Breast epithelium (tissue), 4 donors: ENCODE measurements around the gene E2F3. TPM values are rescaled to one million over a fixed set of nuclear protein-coding genes. Genes with fewer than 3 reads are reported as not detected.
"Not testable (repeated sequence)": the region's sequence is repeated elsewhere in the genome, so short reads cannot be mapped to it uniquely, and the experiment has no call there.

Experiments used
- DNase-seq, 2 donors: peaks; one replicate each; pipeline ENCODE4 v3.0.0-alpha.2; 2019; ENCODE audit warnings: low spot score in 2 of 2
- H3K27ac ChIP-seq, 2 donors: fragments of 200-600 bp; sonication (generic) in 1 of 2; one replicate each; pipeline ENCODE4 v1.5.1; 2016 to 2019; ENCODE audit warnings: mild to moderate bottlenecking in 1 of 2
- H3K27me3 ChIP-seq, 2 donors: fragments of 200-600 bp; sonication (generic) in 1 of 2; one replicate each; pipeline versions ENCODE4 v1.5.1 to v1.6.0; 2017 to 2019; ENCODE audit warnings: control low read depth in 1 of 2, mild to moderate bottlenecking in 1 of 2
- H3K36me3 ChIP-seq: fragments of 200-600 bp; one replicate; pipeline ENCODE4 v1.5.1; 2019
- H3K4me1 ChIP-seq, 2 donors: fragments of 200-600 bp; sonication (generic); one replicate each; pipeline ENCODE4 v1.5.1; 2016 to 2019; ENCODE audit warnings: control low read depth in 1 of 2
- H3K4me3 ChIP-seq, 3 donors: fragments of 200-600 bp; sonication (generic); 1 replicate in 2 of 3; 2 replicates in 1 of 3; pipeline ENCODE4 v1.5.1; 2016 to 2019; ENCODE audit warnings: mild to moderate bottlenecking in 3 of 3, moderate library complexity in 2 of 3
- H3K9me3 ChIP-seq, 2 donors: fragments of 200-600 bp; sonication (generic) in 1 of 2; one replicate each; pipeline ENCODE4 v1.5.1; 2016 to 2019; ENCODE audit warnings: control low read depth in 1 of 2
- POLR2A ChIP-seq: fragments of 450-650 bp; IDR thresholded peaks from one replicate; pipeline ENCODE4 v1.6.1; 2016; ENCODE audit warnings: antibody characterized with exemption, mild to moderate bottlenecking, moderate library complexity
- POLR2AphosphoS5 ChIP-seq, 3 donors: sonication (generic); formaldehyde crosslinking; IDR thresholded peaks; one replicate each; pipeline ENCODE4 v1.6.1; 2017; ENCODE audit warnings: antibody characterized with exemption in 3 of 3
- intact Hi-C: fragments of 100-400 bp; cut with DNase I; formaldehyde crosslinking; loops from one replicate; pipeline ENCODE4 v1.15.1; 2023; ENCODE audit warnings: low total_unique reads
- total RNA-seq, 3 donors: library from RNA; depleted of rRNA; stranded (reverse); fragments of >200 nt; gene quantifications; one replicate each; pipeline ENCODE4 v1.1.0, GENCODE V29; 2016
- TF ChIP-seq, protein P1 (sequence below), 3 donors: fragments of 450-650 bp; IDR thresholded peaks; one replicate each; pipeline ENCODE4 v1.5.1; 2016 to 2017; ENCODE audit warnings: antibody characterized with exemption in 3 of 3, mild to moderate bottlenecking in 3 of 3, moderate library complexity in 3 of 3

The E2F3 gene
- total RNA-seq, 3 donors from 2014 or later, result 4.9 to 8.5 (median 7.5) TPM

DNA sequence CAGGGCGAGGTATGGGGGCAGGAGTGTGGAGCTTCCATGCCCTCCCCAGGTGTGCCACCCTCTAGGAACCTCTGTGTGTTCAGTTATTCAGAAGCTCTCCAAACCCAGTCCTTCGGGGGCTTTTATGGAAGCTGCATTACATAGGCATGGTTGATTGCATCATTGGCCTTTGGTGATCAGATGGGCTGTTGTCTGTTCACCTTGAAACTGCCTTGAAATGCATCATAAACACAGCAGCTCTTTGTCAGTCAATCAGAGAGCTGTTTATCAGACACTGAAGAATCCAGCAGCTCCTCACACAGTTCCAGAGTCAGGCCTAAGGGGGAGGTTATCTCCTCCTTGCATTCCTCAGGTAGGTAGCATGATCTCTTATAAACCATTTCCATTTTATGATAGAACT, 62.4 kb downstream of the E2F3 start:
- TF ChIP-seq POLR2AphosphoS5 (IDR thresholded peaks at IDR 0.05) (no peak), POLR2A (no peak)
- TF ChIP-seq, protein P1, sequence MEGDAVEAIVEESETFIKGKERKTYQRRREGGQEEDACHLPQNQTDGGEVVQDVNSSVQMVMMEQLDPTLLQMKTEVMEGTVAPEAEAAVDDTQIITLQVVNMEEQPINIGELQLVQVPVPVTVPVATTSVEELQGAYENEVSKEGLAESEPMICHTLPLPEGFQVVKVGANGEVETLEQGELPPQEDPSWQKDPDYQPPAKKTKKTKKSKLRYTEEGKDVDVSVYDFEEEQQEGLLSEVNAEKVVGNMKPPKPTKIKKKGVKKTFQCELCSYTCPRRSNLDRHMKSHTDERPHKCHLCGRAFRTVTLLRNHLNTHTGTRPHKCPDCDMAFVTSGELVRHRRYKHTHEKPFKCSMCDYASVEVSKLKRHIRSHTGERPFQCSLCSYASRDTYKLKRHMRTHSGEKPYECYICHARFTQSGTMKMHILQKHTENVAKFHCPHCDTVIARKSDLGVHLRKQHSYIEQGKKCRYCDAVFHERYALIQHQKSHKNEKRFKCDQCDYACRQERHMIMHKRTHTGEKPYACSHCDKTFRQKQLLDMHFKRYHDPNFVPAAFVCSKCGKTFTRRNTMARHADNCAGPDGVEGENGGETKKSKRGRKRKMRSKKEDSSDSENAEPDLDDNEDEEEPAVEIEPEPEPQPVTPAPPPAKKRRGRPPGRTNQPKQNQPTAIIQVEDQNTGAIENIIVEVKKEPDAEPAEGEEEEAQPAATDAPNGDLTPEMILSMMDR (IDR thresholded peaks at IDR 0.05), result no peak
- Histone ChIP-seq H3K9me3 (no peaks in the 10 kb centered on the region), H3K36me3 (no peaks in the 10 kb centered on the region), H3K4me1 (no peaks in the 10 kb centered on the region), H3K27me3 (no peaks in the 10 kb centered on the region), H3K4me3 (no peak overlapping the region), H3K27ac (no peak overlapping the region)
- intact Hi-C loops, result no loop called here
- DNase-seq, result no peak

DNA sequence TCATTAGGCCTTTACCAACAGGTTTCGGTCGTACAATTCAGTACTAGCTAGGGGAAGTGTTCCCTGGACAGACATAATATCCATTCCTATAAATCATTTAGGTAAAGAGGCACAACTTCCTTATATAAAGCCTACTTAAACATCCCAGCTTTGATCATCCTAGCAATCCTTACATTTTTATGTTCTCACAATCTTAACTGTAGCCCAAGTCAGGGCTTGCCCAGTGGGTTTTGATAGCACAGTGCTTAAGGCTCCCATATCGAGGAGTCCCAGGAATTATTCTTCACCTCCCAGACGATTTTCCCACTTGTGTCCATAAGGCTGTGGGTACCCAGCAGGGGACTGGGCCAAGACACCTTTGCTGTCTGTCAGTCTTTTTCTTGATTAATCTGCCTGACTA, 63.2 kb downstream of the E2F3 start:
- H3K27me3 ChIP-seq, result no peaks in the 10 kb centered on the region
- H3K9me3 ChIP-seq, result no peaks in the 10 kb centered on the region
- no peaks in the 10 kb centered on the region for H3K4me1 ChIP-seq
- no peak overlapping the region for H3K27ac ChIP-seq
- no peaks in the 10 kb centered on the region for H3K36me3 ChIP-seq
- TF ChIP-seq POLR2AphosphoS5 (IDR thresholded peaks at IDR 0.05) (no peak), POLR2A (no peak)
- TF ChIP-seq, protein P1 (IDR thresholded peaks at IDR 0.05), result no peak
- intact Hi-C loops, result no loop called here
- no peak for DNase-seq
- no peak overlapping the region for H3K4me3 ChIP-seq

DNA sequence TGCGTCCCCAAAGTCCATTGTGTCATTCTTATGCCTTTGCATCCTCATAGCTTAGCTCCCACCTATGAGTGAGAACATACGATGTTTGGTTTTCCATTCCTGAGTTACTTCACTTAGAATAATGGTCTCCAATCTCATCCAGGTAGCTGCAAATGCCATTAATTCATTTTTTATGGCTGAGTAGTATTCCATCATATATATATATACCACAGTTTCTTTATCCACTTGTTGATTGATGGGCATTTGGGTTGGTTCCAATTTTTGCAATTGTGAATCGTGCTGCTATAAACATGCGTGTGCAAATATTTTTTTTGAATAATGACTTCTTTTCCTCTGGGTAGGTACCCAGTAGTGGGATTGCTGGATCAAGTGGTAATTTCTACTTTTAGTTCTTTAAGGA, 63.9 kb downstream of the E2F3 start:
- H3K36me3 ChIP-seq, DNase-seq, H3K27me3 ChIP-seq, H3K27ac ChIP-seq, intact Hi-C loops, H3K4me3 ChIP-seq, H3K9me3 ChIP-seq, H3K4me1 ChIP-seq: not testable (repeated sequence)

DNA sequence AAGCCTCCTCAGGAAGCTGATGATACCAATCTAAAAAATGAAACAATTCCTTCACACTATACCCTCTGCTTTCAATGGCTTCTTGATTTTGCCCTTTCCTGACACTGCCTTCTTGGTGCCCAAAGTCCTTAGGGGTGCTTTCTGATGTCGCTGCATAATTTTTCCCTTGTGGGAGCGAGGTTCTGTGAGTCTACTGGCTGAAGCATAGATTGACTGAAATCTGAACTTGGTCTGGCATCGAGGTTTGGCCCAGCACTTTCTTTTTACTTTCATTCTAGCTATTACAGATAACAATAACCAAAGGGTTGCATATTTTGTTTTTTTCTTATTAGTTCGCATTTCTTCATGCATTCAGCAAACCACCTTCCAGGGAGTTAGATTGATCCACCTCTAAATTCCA, 65.8 kb downstream of the E2F3 start:
- Histone ChIP-seq H3K4me3 (no peak overlapping the region), H3K9me3 (no peaks in the 10 kb centered on the region), H3K36me3 (no peaks in the 10 kb centered on the region), H3K27me3 (no peaks in the 10 kb centered on the region), H3K4me1 (no peaks in the 10 kb centered on the region), H3K27ac (no peak overlapping the region)
- intact Hi-C loops, result no loop called here
- TF ChIP-seq POLR2AphosphoS5 (IDR thresholded peaks at IDR 0.05) (no peak), POLR2A (no peak)
- TF ChIP-seq, protein P1 (IDR thresholded peaks at IDR 0.05), result no peak
- DNase-seq, result no peak

DNA sequence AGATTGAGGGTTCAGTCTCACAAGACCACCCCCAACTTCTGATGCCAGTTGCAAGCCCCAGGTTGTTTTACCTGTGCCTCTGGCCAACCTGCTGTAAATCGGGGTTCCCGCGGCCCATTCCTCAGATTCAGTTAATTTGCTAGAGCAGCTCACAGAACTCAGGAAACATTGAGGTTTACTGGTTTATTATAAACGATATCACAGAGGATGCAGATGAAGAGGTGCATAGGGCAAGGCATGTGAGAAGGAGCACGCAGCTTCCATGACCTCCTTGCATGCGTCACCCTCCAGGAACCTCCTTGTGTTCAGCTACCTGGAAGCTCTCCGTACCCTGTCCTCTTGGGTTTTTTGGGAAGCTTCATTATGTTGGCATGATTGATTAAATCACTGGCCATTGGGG, 66.5 kb downstream of the E2F3 start:
- intact Hi-C loops, result no loop called here

More for the DNA sequence above, 66.5 kb downstream of the E2F3 start:
- Histone ChIP-seq H3K9me3 (no peaks in the 10 kb centered on the region), H3K27ac (no peak overlapping the region), H3K36me3 (no peaks in the 10 kb centered on the region), H3K4me1 (no peaks in the 10 kb centered on the region), H3K4me3 (no peak overlapping the region), H3K27me3 (no peaks in the 10 kb centered on the region)
- DNase-seq, result no peak
- TF ChIP-seq POLR2AphosphoS5 (IDR thresholded peaks at IDR 0.05), result no peak
- no peak for TF ChIP-seq POLR2A
- TF ChIP-seq, protein P1 (IDR thresholded peaks at IDR 0.05), result no peak
